Stimulated activated CD8-positive, alpha-beta memory T cell treated with anti-CD3 and anti-CD28 coated beads, Interleukin-7, amount 100 ng/mL, for 24 hours (primary cell): ENCODE results near the gene IFNL1.
"Not testable (repeated sequence)": the region's sequence is repeated elsewhere in the genome, so short reads cannot be mapped to it uniquely, and the experiment has no call there.

ENCODE experiments used
- DNase-seq: peaks from one replicate; pipeline ENCODE4 v3.0.0-alpha.2; 2020; ENCODE audit warnings: low read depth

IFNL1 gene

DNA sequence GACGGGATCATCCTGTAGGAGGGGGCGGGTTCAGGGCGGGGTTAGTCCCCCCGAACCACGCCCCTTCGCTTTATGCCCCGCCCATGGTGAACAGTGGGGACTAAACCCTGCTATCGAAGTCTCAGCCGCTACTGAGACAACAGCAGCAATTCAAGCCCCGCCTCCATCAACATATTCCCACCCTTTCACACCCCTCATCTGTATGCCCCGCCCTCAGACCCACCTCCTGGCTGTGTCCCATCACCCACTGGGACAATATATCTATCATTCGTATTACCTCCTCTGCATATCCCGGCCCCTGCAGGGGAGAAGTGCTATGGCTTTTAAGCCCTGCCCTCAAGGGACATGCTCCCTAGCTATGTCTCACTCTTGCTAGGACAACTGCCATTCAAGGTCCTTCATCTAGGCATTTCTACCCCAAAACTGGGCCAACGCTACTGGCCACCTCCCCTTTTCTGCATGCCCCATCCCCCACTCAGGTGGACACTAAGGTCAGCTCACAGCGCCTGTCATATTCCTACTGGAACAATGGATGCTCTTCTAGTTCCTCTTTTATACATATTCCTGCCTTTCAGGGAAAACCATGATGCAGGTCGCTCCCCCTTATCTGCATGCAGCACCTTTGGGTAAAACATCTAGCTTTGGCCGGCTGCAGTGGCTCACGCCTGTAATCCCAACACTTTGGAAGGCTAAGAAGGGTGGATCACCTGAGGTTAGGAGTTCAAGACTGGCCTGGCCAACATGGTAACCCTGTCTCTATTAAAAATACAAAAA, 12.5 kb downstream of the IFNL1 start:
- DNase-seq = no peak

DNA sequence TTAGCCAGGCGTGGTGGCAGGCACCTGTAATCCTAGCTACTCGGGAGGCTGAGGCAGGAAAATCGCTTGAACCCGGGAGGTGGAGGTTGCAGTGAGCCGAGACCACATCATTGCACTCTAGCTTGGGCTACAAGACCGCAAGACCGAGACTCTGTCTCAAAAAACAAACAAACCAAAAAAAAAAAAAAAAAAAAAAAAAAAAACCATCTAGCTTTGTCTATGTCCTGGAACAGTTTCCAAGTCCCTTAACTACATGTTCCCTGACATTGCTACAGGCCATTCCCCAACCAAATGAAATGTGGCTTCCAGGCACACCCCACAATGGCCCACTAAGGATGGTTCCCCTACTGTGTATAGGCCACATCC, 13.1 kb downstream of the IFNL1 start:
- DNase-seq = not testable (repeated sequence)

DNA sequence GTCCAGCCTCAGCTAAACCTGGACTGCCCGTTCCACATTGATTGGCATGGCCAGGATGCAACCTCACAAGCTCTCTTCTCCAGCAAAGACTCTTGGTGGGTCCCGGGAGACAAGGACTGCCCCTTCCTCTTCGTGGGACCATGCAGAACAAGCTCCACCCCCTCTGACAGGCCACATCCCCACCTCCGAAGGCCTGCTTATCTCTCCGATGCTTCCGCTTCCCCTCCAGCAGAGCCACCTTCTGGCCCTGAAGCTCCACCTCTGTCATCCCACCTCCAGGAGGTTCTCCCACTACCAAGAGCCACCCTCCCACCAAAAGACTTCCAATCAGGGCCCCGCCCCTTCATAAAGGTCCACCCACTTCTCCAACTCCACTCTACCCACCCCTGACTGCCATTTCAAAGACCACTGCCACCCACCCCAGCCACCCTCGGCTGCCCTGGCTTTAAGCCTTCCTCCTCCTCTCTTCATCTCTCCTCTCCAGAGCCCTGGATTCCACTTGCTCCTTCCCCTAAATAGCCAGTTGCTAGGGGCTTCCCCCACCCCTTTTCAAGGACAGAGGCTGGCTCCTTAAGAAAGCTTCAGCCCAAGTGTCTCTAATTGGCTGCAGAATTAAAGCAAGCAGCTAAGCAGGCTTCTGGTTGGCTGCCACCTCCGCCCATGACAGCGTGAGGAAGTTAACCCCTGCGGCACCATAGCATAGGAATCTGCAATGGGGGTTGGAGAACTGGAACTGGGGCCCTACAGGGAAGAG, 14.5 kb downstream of the IFNL1 start:
- no peak for DNase-seq

DNA sequence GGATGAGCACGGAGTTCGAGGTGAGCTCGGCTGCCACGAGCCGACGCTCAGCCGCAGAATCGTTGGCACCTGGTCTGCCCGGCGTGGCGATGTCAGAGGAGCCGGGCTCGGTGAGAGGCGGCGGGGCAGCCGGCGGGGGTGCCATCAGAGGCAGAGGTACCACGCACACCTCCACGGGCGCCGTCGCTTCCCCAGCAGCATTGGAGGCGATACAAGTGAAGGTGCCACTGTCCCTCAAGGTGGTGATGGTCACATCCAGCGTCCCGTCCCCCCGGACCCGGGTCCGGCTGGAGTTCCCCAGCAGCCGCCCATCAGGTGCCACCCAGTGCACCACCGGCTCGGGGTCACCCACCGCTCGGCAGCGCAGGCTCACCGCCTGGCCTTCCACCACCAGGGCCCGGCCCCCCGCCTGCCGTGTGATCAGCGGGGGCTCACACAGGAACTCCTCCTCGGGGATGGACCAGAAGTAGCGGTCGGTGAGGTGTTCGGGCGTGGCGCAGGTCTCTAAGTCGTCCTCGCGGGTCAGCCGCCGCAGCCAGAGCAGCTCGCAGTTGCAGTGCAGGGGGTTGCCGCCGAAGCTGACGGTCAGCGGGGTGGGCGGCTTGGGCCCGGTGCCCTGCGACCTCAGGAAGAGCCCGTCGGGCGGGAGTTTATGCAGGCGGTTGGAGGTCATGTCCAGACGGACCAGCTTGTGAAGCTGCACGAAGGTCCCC, 18.0 kb downstream of the IFNL1 start:
- no peak for DNase-seq

DNA sequence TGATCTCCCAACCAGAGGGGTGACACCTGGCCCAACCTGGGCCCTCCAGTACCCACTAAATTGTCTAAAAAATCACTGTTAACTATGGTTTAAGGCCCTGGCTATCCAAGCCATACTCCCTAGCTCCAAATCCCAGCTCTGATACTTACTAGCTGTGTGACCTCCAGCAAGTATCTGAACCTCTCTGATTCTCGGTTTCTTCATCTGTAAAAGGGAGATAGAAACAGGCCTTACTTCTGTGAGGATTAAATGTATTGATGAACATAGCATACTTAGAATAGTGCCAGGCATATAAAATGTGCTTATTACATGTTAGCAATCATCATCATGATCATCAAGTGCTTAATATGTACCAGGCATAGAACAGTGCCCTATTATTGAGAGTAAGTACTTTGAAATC, 19.7 kb downstream of the IFNL1 start:
- no peak for DNase-seq

DNA sequence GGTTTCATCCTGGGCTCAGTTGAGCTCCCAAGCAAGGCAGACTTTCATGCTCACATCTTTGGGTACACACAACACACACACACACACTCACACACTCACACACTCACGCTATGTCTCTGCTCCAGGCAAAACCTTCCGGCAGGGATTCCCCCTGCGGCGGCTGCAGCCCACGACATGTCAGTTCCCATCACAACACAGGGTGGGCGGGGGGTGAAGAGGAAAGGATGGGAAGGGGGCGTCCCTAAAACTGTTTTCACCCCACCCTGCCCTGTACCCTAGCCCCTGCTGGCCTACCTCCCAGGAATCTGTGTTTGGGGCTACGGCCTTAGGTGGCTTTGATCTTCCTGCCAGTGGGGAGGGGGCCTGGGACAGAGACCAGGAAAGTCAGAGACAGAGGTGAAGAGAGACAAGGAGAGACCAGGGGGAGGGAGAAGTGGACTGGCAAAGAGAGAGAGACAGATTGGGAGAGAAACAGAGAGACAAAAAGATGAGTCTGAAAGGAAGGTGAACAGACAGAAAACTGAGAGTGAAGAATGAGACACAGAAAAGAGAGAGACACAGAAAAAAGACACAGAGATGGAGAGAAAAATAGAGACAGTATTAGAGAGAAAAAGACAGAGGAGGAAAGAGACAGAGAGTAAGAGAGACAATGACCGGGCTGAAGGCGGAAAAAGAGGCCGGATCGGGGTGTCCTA, 20.6 kb downstream of the IFNL1 start:
- no peak for DNase-seq

DNA sequence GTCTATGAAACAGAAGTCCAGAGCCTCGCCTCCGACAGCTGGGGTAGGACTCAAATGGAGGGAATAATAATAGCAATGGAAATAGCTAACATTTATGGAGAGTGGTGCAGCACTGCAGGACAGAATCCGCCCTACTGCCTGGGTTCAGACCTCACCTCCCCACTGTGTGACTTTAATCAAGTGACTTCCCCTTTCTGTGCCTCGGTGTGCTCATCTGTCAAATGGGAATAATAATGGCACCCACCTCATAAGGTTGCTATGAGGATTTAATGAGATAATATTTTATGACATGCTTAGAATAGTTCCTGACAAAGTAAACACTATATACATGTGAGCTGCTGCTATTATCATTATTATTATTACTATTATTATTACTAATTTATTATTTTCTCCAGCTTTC, 21.3 kb downstream of the IFNL1 start:
- DNase-seq = no peak

DNA sequence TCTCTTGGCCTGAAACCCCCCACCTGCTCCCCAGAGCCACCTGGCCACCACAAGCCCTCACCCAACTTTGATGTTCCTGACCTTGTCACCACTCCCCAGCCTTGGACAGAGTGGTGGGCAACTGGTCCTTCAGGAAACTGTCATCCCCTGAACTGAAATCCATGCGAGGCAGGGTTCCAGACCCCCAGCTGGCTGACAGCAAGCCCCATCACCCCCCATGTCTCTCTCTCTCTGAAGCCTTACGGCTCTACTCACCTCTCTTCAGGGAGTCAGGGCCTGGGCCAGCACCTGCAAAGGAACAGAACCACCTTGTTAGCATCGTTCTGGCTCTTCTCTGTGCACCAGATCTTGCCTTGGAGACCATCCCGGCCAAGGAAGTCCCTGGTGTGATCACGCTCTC, 21.9 kb downstream of the IFNL1 start:
- no peak for DNase-seq

DNA sequence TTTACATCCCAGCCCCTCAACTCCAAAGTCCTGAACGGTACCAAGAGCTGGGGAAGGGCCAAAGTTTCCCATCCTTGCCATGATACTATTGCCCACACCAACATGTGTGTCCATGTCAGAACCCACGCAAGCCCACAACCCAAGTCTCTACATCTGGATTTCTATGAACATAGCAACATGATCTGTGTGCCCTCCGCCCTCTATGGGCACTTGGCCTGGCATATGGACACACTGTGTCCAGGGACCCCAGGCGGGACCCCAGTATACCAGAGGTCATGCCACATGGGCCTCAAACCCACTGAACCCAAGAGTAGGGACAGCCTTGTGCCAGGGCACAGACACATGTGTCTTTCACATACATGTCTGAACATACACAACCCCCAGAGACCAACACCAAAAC, 22.5 kb downstream of the IFNL1 start:
- no peak for DNase-seq

DNA sequence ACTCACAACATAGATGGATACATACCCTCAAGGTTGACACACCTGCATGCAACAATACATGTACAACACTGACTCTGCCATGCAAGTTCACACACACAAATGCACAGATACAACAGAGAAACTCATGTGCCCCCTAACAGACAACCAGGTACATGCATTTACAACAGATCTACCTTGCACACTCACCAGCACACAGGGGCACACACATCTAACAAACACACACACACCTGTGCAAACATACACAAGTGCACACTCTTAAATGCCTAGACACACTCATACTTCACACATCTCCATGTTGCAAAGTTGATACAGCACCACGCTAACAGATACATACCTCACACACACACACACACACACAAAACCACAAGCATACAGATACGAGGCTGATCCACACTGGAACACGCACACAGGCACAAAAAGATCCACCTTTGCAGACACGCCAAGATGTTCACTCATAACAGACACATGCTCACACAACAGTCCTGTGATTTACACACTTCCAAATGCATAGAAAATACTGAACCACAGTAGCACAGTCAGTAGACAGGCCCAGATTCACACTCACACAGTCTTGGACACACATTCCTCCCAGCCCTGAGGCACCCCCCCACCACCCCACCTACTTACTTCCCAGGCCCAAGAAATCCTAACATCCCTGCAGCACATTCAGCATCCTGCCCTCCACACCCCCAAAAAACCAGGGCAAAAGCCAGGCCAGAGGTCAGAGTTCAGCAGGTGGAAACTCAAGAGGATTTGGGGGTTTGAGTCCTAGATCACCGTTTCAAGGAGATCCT, 23.1 kb downstream of the IFNL1 start:
- DNase-seq = no peak

DNA sequence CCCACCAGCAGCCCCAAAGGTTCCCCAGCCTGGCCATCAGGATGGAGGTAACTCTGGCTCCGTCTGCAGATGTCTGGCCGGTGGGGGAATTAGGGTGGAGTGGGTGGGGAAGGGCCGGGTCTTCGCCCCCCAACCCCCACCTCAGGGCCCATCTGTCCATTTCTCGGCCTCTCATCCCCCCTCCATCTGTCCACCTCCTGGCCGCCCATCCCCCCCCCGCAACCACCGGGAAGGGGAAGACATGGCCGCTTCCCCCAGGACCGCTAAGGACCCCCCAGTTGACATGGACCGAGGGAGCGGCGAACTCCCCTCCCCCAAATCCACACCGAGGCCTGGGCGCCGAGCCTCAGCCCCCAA, 23.7 kb downstream of the IFNL1 start:
- no peak for DNase-seq

DNA sequence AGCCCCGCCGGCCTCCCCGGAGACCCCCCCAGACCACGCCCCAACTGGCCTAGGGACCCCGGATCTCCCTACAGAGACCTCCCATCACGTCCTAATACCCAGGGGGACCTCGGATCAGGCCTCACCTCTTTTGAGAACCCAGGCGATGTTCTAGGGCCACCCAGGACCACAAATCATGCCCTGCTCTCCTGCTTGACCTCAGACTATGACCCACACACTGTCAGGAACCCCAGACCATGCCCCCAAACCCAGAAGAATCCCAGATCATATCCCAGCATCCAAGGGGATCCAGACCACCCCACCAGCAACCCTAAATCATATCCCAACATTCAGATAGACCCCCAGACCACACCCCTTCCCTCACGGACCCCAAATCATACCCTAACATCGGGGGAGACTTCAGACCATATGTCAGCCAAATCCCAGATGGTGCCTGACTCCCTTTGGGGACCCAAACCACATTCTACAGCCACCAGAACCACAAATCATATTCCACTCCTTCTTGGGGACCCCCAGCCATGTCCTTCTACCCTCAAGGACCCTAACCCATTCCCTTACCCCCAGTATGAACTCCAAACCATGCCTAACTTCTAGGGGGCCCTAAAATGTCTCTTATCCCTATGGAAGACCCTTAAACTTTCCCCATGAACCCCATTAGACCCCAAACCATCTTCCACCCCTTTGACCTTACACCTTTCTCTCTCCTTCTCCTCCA, 25.1 kb downstream of the IFNL1 start:
- no peak for DNase-seq

DNA sequence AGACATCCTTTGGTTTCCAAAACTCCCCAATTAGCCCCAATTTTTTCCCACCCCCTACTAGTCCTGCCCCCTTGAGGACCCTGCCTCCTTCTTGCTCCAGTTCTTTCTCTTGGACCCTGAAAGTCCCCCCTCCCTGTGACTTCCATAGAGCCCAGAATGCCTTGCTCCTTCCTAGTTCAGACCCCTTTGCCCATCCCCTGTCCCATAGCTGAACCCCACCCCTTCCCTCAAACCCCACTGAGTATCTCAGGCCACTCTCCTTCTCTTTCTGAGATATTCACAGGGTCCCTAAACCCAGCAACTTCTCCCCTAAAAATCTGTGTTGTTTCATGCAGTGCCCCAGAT, 25.6 kb downstream of the IFNL1 start:
- no peak for DNase-seq

DNA sequence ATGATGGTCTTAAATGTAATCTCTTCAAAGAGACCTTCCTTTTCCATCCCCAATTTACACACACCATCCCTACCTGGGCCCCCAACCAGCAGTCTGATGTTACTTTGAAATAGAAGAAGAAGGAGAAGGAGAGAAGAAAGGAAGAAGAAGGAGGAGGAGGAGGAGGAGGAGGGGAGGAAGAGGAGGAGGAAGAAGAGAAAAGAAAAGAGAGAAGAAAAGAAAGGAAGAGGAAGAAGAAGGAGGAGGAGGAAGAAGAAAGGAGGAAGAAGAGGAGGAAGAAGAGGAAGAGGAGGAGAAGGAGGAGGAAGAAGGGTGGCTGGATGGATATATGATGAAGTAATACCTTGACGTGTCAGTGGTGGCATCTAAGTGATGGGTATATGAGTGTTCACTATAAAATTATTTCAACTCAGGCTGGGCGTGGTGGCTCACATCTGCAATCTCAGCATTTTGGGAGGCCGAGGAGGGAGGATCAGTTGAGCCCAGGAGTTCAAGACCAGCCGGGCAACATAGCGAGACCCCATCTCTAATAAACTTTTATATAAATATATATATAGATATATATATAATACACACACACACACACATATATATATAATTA, 28.1 kb downstream of the IFNL1 start:
- DNase-seq = no peak

DNA sequence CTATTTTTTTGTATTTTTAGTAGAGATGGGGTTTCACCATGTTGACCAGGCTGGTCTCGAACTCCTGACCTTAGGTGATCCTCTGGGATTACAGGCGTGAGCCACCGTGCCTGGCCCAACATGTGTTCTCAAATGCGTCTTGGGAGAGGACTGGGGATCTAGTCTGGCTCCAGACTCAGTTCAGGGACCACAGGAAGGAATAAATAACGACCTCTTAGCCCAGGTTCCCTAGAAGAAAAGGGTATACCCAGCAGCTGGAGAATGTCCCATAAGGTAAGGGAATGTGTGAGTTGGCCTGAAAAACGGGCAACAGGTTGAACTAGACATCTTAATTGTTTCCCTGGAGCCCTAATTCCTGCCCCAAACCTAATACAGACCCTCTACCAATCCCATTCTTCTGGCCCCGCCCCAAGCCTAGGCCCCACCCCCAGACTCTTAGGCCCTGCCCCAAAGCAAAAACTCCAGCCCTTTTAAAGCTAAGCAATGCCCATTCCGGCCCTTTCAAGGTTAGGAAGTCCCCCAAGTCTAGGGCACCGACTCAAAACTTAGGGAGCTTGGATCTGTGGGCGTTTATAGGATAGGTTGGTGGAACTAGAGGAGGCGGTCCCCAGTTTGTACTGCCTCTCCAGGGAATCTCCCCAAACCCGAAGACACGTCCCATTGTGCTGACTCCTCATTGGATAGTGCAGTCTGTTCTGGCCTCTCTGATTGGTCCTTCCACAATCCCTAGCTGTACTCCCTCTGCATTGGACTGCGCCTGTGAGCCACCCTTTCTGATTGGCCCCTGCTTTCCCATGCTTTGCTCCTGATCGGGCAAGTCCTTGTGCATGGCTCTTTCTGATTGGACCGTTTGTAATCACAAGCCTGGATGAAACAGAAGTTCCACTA, 29.8 kb downstream of the IFNL1 start:
- no peak for DNase-seq

DNA sequence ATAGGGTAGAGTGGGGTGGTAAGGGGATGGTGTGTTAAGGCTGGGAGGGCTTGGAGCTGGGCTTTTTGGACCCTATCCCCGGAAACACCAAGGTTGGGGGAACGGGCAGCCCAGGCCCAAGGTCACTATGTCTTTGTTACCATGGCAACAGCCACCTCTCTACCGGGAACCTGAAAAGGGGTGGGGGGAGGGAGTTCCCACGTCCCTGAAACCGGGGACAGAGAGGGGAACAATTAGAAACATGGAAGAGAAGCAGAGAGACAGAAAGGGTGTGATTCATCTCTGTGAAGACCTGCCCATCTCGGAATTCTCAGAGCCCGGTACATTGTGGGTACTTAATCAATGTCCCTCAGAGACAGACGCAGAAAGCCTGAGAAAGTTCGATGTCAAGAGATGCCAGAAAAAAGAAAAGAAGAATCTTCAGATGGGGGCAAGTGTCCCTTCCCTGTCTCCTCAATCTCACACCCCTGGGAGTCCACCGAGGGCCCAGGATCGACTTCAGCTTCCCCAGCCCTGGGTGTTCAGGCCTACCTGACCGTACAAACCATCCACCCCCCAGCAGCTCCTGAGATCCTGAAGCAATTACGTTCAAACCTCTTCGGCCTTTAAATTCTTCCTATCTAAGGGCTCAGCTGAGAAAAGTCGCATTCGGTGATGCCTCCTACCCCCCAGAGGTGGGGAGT, 31.3 kb downstream of the IFNL1 start:
- no peak for DNase-seq

DNA sequence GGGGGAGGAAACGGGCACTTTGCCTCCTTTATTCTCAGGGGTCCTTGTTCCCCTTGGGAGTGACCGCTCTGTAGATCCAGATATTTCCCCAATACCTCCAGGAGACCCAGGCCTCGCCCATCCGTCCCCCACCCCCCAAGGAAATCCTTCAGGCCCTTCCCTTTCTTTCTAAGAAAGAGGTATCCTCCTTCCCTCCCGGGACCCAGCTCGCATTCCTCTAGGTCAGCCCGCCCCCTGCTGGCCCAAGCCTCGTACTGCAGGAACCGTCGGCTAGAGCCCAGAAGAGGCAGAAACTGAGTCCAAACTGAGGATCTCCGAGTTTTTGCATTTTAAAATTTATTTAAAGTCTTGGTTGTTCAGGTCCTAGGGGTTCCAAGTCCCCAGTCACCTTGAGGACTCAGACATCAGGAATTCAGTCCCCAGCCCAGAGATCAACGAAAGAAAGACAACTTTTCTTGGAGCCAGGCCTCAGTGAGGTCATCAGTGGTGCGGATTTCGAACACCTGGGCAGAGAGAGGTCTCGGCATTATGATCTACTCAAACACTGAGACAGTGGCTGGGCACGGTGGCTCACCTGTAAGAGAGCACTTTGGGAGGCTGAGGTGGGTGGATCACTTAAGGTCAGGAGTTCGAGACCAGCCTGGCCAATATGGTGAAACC, 32.0 kb downstream of the IFNL1 start:
- DNase-seq = peak; percentile 82

DNA sequence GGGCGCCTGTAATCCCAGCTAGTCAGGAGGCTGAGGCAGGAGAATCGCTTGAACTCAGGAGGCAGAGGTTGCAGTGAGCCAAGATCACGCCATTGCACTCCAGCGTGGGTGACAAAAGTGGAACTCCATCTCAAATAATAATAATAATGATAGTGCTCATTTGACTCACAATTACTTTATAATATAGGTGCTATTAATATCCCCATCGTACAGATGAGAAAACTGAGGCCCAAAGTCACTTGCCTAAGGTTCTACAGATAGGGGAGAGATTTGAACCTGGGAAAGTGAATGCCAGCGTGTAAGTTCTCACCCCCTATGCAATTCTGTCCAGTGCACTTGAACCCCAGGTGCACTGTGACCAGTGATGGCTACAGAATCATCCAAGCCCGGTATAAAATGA, 33.7 kb downstream of the IFNL1 start:
- DNase-seq = no peak

DNA sequence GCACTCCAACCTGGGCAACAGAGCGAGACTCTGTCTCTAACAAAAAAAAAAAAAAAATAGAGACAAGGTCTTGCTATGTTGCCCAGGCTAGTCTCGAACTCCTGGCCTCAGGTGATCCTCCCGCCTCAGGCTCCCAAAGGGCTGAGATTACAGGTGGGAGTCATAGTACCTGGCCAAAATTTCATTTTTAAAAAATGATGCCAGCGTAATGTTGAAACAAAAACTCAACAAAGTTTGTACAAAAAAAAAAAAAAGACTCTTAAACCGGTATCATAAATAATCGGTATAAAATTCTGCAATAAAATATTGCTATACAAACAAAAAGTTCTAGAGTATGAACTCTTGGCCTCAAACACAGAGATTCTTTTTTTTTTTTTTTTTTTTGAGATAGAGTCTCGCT, 36.1 kb downstream of the IFNL1 start:
- DNase-seq = no peak
